Measurements from ENCODE around the gene IPCEF1.

Gene IPCEF1, protein sequence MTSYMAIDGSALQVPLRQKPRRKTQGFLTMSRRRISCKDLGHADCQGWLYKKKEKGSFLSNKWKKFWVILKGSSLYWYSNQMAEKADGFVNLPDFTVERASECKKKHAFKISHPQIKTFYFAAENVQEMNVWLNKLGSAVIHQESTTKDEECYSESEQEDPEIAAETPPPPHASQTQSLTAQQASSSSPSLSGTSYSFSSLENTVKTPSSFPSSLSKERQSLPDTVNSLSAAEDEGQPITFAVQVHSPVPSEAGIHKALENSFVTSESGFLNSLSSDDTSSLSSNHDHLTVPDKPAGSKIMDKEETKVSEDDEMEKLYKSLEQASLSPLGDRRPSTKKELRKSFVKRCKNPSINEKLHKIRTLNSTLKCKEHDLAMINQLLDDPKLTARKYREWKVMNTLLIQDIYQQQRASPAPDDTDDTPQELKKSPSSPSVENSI

DNA sequence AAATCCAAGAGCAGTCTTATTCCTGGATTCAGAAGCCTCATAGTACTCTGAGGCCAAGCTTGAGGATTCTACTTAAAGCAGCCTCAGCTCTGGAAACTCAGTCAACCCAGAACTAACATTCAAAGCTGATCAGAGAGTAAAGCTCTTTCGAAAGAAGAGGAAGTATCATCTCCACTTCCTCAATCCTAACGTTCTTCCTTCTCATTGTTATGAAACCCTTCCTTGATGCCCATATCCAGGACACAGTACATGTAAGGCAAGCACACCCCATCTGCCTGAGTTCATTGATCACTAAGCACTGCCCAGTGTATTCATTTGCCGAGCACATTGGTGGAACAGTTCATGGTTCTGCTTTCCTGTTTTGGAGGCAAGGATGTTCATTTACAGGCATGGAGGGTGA is at the start of gene IPCEF1:
Gene IPCEF1 (minus strand): TSS at position 114 of the 400 bp plus-strand sequence. CDS start 90,856 bp downstream, outside the sequence.
- DNase-seq, result no peak

DNA sequence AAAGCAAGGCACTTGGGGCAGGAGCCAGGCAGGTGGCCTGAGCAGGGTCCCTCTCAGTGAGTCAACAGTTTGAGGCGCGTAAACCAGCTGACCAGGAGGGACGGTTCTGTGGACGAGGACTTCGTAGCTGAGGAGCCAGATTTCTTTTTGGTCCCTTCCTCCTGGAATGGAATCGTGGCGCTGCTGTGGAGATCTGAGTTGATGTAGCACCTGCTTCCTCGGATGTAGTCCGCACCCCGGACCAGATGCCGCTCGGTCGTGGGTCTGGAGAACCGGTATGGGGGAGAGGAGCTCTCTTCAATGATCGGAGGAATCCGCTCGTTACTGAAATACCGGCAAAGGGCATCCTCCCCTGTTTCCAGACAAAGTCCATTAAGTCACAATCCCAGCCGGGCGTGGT is 49.7 kb upstream of the IPCEF1 start:
- DNase-seq, result no peak

DNA sequence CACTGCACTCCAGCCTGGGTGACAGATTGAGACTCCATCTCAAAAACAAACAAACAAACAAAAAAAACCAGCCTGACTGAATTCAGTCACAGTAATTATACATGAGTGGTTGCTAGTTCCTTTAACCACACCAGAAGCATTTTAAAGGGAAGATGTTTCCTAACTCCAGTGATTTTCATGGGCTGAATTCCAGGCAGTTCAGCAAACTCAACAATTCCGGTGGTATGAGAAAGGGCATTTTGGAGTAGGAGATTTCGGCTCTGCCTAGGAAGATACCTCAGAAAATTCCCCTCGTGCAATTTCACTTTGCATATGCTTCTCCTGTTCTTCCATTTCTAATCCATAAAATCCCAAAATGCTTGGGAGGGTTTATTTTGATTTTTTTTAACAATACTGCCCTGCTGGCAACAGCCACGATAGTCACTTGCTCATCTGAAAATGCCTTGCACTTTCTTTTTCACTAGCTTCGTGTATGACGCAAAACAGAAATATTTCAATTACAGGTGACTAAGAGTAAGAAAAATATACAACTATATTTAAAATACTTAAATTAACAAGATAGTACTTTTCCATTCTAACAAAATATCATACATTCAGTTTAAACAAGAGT is 48.3 kb upstream of the IPCEF1 start:
- DNase-seq, result no peak

DNA sequence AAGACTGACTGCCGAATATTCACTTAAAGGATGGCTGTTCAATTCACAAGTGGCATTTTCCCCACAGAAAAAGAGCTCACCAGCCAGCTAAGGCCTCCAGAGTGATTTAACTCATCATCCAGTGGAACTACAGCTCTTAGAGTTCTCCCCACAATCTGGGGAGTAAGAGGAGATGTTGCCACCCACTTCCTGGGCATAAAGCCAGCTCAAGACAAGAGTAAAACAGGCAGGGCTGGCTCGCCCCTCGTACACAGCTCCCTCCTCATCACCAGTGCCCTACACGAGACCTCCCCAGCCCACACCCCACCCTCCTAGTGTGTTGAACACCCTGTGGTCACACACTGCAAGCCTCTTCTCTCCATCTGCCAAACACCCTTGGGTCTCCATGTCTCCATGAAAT is 47.2 kb upstream of the IPCEF1 start:
- no peak for DNase-seq

DNA sequence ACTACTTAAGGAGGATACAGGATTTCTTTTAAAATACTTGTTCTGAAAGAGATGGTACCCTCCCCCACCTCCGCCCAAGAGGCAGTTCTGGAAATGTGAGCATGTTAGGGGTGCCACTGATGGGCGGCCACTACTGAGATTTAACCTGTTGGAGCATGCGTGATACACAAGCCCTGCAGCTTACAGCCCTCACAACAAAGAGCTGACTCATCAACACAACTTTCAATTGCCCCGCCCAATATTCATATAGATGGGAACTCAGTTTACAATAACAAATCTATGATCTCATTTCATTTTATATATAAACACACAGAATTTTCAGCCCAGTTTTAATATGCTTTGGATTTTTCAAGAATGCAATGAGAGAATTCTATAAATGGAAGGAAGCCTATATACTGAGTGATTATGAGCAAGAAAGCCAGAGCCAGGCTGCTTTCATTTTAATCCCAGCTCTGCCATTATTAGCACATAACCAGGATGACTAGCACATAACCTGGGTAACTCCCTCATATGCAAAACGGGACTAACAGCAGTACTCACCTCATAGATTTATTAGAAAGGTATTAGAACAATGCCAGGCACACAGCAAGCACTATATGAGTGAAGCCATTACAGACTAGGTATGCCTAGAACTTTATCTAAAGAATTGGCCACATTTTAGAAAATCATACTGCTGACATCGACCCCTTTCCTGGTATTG is 45.6 kb upstream of the IPCEF1 start:
- no peak for DNase-seq

DNA sequence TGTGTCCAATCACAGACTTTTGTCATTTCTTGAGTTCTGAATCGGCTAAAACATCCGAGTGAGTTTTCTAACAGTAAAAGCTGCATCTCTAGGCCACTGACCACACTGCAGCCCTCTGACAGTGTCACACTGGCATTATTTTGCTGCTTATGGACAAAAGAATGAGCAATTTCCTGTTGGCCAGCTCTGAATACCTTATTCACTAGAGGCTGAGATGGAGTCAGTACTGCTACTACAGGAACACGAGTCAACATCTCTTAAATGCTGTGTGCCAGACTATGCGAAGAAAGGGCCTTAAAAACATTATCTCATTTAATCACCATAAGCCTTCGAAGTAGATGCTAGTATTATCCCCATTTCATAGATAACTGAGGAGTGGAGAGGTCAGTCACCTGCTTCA is 42.5 kb upstream of the IPCEF1 start:
- DNase-seq, result peak in 6 of 51 donors; percentile 14 to 27 (median 20)

DNA sequence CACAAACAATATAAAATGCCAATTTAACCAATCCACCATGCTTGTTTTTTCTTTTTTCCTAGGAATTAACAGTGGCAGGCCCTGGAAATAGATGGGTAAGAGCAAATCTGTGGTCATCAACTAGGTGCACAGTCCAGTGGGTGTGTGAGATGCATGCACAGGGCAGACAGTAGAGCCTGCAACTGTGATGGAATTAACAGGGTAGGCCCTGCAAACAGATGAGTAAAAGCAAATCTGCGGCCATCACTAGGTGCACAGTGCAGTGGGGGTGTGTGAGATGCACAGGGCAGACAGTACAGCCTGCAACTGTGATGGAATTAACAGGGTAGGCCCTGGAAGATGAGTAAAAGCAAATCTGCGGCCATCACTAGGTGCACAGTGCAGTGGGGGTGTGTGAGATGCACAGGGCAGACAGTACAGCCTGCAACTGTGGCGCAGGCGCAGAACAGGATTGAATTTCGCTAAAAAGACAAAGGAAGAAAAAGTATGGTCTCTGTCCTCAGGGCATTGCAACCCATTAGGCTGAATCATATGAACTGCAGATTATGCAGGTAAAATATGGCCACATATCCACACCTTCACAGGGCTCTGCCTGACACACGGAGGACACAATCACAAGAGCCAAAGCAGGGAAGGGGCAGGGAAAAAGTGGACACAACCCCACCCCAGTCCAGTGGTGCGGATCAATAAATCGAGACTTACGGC is 41.0 kb upstream of the IPCEF1 start:
- no peak for DNase-seq

DNA sequence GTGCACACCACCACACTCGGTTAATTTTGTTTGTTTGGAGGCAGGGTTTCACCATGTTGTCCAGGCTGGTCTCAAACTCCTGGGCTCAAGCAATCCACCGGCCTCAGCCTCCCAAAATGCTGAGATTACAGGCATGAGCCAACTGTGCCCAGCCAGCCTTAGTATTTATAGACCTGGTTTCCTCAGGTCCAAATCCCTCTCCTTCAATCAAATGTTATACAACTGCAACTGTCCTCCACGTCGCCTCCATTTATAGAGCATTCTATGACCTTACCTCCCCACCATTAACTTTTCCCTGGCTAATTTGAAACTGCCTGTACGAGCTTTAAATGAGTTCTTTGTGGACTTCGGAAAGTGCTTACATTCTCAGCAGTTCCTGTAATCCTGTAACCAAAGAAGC is 39.3 kb upstream of the IPCEF1 start:
- no peak for DNase-seq

DNA sequence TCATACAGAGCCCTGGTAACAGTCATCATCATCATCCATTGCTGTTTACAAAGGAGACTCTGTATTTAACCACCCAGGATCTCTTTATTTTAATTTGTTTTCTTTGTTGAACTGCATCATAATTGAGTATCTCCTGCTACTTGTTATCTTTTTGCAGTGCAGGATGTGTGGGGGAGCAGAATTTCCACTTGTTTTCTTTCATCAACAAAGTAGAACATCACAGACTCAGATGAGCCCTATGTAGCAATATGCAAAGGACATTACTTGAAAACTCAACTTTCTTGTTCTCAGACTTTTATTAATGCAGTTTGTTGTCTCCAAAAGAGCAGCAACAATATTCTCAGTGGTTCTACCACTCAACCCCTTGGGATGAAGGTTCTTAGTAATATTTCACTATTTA is 38.7 kb upstream of the IPCEF1 start:
- DNase-seq, result no peak

DNA sequence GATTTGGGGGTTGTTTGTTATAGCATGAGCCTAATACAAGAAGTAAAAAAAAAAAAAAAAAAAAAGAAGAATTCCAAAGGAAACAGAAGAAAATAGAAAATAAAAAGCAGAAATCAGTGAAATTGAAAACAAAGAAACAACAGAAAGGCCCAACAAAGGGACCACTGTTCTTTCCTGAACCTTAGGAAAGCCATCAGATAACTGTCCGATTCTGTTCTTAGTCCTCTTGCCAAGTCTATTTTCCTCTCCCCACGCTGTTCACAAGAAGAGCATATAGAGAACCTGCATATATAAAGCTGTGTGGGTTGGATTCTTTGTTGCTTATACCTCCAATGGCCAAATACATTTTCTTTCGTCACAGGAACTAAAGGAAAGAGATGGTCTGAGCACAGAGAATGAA is 38.0 kb upstream of the IPCEF1 start:
- DNase-seq, result no peak

DNA sequence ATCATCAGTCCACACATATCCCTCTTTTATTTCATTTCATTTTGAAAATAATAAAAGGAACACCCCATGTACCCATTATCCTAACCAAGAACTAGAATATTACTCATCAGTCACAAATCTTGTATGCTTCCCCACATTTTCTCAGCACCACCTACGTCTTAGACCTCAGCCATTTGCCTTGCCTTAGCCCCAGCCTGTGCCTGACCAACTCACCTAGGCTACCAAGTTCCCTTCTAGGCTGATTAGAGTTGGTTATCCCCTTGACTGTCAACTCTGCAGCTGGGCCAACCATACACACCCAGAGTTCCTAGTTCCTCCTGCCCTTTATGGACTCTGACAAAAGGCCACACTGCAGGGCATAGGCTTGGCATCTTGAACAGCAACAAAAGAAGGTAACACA is 33.4 kb upstream of the IPCEF1 start:
- no peak for DNase-seq

DNA sequence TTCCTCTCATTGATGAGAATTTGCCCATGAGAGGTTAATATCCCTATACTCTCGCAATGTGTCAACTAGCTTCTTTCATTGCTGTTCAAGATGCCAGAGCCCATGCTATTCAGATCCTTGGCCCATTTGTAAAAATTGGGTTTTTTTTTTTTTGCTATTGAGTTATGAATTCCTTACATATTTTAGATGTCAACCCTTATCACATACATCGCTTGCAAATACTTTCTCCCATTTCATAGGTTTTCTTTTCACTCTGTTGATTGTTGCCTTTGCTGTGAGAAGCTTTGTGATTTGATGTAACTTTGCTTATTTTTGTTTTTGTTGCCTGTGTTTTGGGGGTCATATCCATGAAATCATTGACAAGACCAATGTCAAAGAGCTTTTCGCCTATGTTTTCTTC is 32.2 kb upstream of the IPCEF1 start:
- no peak for DNase-seq

DNA sequence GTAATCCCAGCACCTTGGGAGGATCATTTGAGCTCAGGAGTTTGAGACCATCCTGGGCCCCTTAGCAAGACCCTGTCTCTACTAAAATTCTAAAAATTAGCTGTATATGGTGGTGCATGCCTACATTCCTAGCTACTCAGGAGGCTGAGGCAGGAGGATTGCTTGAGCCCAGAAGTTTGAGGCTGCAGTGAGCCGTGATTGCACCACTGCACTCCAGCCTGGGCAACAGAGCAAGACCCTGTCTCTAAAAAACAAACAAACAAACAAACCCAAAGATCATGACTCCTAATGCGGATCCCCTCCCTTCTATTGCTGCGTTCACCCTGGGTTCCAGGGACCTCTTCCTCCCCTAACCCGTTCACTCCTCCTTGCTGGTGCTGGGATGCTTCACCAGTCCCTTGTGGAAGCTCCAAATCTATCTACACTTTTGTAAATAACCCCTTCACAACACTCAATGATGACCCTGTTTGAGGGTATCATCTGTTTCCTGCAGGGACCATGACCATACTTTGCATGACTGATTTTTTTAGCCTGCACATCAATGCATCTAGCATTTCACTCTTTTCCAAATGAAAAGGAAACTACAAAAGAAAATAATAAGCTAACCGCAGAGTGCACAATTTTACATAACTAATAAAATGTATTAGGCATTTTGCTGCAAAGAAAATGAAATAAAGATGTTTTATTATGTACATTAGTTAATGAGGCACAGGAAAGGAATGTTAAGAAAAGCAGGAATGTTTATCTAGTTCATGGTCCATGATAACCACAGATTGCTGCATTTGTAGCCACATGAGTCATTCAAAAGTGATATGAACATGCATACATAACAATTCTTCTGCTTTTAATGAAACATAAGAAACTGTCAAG is 30.5 kb upstream of the IPCEF1 start:
- no peak for DNase-seq

DNA sequence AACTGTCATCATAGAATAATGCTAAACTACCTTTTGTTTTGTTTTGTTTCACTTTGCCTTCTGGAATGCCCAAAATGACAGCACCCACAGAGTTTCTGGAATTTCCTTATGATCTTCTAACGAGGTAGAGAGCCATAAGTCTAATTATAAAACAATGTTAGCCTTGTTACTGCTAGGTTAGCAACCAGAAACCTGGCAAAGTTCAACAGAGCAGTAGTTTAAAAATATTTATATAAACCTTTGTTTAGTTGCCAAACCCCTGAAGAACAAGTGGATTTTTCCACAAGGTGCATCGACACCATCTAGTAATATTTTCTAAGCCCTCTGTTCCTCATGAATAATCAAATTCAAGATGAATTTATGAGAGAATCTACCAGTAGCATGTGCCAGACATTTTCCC is 27.6 kb upstream of the IPCEF1 start:
- DNase-seq, result no peak

DNA sequence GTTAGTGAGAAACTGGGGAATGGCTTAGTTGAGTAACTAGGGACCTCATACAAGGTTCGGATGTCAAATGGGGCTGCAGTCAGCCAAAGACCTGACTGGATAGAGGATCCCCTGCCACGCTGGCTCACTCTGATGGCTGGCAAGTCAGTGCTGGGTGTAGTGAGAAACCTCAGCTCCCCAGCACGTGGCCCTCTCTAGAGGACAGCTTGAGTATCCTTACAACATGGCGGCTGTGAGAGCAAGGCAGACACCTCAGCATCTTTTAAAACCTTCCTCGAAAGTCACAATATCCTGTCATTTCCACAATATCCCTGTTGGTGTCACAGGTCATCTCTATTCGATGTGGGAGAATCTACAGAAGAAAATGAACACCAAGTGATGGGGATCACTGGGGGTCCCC is 26.7 kb upstream of the IPCEF1 start:
- DNase-seq, result no peak

DNA sequence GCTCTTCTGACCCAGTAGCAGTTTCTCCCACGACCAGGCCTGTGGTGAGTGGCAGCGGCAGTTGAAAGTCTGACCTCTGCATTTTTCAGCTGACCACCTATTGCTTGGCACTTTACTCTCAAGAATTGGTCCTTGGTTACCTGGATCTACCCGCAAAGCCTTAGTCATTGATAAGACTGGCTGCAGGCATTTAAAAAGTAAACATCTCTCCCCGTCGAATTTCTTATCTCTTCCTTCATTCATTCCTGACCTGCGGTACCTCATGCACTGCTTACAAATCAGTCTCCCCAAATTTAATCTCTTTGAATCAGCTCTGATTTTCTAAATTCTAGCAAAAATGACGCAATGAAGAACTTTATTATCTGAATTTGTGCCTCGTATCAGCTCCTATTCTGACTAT is 26.1 kb upstream of the IPCEF1 start:
- DNase-seq, result no peak

DNA sequence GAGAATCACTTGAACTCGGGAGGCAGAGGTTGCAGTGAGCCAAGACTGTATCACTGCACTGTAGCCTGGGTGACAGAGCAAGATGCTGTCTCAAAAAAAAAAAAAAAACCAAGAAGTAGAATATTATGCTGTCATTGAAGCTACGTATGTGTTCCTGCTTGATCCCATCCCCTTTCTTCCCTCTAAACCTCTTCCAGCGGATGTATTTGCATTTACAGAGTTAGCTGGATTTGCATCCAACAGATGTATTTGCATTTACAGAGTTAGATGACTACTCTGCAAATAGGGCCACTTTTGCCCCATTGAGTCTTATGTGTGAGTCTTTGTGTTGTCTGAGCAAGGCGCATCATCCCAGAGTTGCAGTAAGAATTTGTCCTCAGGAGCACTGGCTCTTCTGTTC is 24.9 kb upstream of the IPCEF1 start:
- no peak for DNase-seq

DNA sequence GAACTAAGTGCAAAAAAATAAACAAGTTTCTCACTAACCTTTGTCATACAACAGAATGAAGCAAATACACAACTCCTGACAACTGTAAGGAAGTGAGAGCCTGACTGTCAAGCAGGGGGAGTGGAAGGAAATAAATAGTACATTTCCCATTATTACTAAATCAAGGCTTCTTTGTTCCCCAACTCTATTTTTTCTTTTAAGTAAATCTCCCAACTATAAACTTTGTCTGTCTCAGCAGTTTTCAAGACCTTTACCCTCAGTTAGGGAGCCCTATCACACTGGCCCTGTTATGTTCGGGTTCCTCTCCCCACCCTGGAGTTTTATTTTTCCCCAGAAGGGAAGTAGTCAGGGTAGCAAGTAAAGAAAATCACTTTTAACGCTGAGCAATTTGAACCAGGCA is 24.1 kb upstream of the IPCEF1 start:
- no peak for DNase-seq

DNA sequence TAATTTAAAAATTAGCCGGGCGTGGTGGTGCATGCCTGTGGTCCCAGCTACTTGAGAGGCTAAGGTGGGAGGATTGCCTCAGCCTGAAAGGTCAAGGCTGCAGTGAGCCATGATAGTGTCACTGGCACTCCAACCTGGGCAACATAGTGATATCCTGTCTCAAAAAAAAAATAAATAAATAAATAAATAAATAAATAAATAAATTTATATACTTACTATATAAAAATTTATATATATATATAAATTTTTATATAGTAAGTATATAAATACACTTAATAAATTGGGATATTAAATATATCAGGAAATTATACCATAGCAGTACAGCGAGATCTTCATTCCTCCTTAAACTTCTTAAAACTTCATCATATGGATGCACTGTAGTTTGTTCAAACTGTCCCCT is 23.0 kb upstream of the IPCEF1 start:
- DNase-seq, result no peak

DNA sequence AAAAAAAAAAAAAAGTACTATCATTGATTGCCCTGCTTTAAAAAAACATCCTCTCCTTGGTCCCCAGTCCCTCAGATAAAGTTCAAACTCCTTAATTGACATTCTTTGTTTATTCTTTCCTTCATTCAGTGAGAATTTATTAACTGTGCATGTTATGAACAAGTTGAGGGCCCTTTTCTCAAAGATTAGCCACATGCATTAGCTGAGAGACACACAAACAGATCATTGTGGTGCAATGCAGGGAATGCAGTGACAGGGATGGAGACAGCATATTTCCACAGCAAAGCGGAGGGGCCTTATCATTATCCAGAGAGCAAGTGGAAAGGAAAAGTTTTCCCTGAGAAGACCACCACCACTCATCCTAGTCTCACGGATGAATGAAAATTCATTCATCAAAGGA is 21.9 kb upstream of the IPCEF1 start:
- DNase-seq, result no peak

DNA sequence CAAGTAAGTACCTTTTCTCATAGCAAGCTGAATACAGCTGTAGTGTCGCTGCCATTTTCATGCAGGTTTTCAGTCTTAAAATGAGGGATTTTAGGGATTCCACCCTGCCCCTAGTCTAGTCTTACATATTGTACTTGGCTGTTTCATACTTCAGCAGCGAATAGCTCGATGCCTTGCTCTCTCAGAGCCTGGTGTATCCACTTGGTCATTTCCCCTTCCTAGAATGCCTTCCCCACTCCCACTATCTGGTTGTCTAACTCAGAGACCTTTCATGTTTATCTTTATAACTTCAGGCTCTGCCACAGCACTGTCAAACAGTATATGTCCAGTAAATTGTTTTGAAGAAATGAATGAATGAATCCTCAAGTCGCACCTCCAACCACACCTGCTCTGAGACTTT is 21.1 kb upstream of the IPCEF1 start:
- no peak for DNase-seq

Measured in hypothalamus (tissue), 51 donors.